GM18499 (cell line): ENCODE results near the gene SEMA4F.
"Not testable (repeated sequence)": the region's sequence is repeated elsewhere in the genome, so short reads cannot be mapped to it uniquely, and the experiment has no call there.

Experiments used
- ATAC-seq: cut with Tn5 transposase; IDR thresholded peaks from one replicate; pipeline ENCODE4 v1.9.1; 2021; ENCODE audit warnings: moderate number of reproducible peaks; ENCODE audit not compliant: insufficient read depth, unreplicated experiment

Gene SEMA4F, protein sequence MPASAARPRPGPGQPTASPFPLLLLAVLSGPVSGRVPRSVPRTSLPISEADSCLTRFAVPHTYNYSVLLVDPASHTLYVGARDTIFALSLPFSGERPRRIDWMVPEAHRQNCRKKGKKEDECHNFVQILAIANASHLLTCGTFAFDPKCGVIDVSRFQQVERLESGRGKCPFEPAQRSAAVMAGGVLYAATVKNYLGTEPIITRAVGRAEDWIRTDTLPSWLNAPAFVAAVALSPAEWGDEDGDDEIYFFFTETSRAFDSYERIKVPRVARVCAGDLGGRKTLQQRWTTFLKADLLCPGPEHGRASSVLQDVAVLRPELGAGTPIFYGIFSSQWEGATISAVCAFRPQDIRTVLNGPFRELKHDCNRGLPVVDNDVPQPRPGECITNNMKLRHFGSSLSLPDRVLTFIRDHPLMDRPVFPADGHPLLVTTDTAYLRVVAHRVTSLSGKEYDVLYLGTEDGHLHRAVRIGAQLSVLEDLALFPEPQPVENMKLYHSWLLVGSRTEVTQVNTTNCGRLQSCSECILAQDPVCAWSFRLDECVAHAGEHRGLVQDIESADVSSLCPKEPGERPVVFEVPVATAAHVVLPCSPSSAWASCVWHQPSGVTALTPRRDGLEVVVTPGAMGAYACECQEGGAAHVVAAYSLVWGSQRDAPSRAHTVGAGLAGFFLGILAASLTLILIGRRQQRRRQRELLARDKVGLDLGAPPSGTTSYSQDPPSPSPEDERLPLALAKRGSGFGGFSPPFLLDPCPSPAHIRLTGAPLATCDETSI

DNA sequence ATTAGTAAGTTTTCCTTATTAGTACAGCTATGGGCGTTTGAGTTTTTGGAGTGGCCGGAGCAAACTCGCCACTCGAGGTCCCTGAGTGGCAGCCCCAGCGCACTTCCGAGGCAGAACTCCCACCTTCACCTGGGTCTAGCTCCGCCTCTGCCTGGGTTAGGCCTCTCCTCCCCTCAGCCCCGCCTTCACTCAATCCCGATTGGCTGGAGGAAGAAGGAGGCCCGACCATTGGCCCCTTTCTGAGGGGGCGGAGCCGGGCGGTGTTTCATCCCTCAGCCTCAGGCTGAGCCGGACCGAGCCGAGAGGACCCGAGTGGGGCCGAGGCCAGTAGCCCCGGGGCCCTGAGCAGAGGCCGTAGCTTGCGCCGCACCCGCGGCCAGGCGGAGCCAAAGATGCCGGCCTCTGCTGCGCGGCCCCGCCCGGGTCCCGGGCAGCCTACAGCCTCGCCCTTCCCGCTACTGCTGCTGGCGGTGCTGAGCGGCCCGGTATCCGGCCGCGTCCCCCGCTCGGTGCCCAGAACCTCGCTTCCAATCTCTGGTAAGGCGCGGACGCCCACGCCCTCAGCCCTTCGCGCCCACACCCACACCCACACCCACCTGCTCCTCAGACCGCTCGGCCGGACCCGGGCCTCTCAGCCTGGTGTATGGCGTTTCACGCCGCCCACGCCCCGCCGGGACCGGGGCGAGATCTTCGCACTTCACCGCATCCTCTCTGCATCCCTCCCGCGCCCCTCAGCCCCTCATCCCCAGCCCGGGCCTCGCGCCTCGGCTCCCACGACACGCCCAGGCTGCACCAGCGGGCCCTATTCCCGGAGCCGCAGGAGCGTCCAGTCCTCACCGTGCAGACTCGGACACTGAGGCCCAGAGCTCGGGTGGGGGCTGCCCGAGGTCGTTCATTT, at the start of gene SEMA4F:
Gene SEMA4F, plus strand, starts transcription at position 263 of the 898 bp plus-strand sequence. Its CDS starts 130 bp downstream, at position 393.
- peak; percentile 95 for ATAC-seq

DNA sequence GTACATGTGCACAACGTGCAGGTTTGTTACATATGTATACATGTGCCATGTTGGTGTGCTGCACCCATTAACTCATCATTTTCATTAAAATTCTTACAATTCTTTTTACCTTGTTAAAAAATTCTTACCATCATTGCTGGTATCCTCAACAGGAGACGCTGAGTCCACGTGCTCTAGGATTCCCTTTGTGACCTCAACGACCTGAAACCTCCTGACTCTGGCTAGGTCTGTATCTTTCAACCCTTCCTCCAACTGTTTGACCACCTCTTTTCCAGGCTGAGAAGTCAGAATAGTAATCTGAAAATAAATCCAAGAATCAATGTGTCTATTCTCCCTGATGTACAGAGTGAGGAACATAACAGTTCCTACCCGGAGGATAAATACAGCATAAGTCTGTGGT, 47.1 kb upstream of the SEMA4F start:
- no peak for ATAC-seq

DNA sequence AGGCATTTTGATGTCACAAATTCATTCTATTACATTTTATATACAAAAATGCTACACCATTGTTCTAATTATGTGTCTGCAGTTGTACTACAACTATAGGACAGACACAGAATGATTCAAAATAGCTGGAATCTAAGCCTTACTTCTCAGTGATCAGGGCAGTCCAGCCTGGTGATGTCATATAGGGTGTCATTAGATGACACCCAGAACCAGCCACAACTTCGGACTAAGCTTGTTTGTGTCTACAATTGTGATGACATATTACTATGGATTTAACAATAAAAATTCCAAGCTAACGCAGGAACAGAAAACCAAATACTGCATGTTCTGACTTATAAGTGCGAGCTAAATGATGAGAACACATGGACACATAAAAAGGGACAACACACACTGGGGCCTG, 36.9 kb upstream of the SEMA4F start:
- ATAC-seq, result no peak

- ATAC-seq, result no peak
Measured at GRCh38 chr2:74618410-74619083, 35.5 kb upstream of the SEMA4F start.

DNA sequence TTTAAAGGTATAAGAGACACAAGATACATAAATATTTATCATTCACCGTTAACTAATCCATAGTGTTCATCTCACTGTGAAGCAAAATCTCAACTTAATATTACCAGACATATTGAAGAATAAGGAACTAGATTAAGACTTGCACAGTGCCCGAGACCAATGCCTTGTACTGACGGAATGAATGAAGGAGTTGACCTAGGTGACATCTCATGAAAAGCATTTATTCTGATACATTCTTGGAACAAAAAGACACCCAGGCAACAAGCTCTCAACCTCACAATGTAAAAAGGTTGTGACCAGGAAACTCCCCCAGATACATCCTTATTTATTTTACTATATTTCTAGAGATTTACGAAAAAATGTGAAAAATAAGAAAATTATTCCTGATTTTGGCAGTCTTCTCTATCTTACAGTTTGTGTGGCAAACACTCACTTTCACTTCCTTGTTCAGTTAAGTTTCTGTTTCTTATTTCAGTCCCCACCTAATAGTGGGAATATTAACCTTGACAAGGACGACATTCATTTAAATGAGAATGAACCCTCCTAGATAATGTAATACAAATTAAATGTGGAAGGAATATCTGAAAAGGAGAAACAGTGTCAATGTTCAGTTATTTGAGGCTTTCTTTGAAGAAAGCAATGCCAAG, 34.3 kb upstream of the SEMA4F start:
- no peak for ATAC-seq

DNA sequence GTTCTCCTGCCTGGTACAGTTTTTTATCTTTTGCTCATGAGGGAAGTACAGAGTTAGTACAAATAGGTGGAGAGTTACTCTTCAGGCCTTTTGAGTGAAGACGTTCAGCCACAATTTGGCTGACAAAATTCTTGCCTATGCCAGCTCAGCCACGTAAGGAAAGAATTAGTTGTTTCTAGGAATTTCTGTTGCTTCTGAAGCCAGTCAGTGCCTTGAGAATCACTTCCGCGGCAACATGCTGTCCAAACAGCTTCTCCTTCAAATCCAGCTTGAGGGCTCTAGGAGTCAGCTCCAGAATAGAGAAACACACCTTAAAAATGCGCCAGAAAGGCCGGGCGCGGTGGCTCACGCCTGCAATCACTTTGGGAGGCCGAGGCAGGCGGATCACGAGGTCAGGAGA, 33.4 kb upstream of the SEMA4F start:
- no peak for ATAC-seq

DNA sequence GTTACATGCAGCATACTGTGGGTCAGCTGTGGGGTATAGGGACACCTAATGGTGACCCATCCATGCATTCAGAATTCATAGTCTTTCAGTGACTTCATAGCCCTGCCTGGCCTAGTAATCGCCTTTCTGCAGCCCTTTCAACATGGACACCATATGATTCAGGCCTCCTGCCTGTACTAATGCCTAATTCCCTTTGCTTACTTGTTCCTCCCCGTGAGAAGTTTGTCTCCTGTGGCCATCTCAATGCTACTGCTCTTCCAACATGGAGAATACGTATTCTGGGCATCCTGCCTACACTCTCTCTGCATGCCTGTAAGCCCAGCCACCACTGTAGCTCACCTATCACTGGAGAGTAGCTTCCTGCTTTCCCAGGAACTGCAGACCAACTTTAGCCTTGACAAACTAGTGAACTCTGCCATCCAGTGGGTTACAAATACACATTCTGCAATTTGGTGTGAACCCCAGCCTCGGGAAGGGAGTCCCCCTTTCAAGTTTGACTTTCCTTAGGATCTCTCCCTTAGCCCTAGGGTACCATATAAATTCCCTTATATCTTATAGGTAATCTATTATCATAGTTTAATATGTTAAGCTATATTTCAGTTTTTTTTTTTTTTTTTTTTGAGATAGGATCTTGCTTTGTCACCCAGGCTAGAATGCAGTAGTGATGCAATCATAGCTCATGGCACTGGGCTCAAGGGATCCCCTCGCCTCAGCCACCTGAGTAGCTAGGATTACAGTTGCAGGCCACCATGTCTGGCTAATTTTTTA, 28.2 kb upstream of the SEMA4F start:
- no peak for ATAC-seq

- ATAC-seq, result no peak
Measured at GRCh38 chr2:74628538-74629105, 25.4 kb upstream of the SEMA4F start.

GRCh38 chr2:74630454-74630853, 23.6 kb upstream of the SEMA4F start:
- ATAC-seq, result not testable (repeated sequence)

GRCh38 chr2:74632209-74632938, 21.7 kb upstream of the SEMA4F start:
- ATAC-seq, result no peak

- ATAC-seq, result no peak
Measured at GRCh38 chr2:74632939-74633312, 21.1 kb upstream of the SEMA4F start.

GRCh38 chr2:74639550-74639949, 14.5 kb upstream of the SEMA4F start:
- ATAC-seq, result no peak

DNA sequence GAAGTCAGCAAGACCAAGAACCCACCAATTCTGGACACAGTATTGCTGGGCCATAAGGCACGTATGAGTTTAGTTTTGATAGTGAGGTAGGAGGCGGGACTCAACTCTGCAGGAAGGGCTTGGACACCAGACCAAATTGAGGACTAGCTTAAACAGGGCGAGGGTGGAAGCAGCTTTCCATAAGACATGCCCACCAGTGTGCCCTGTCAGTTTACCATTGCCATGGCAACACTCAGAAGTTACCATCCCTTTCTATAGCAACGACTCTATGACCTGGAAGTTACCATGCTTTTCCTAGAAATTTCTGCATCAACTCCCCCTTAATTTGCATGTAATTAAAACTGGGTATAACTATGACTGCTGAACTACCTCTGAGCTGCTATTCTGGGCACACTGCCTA, 8.7 kb upstream of the SEMA4F start:
- no peak for ATAC-seq

DNA sequence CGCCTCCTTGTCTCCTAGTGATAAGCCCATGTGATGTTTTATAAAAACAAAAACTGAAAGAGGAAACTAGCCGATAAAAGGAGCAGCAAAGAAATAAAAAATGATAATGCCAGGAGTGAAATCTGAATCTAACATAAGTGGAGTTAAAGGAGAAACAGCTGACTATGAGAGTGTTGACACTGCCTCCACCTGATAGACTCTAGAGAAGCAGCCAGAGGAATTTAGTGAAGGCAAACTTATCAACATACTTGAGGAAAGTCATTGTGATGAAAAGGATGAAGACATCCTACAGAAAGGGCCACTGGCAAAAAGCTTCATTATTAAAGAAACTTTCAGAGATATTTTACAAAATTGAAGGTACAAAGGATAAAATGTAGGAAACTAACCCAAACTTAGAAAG, 7.8 kb upstream of the SEMA4F start:
- no peak for ATAC-seq

GRCh38 chr2:74646834-74647482, 7.1 kb upstream of the SEMA4F start:
- ATAC-seq, result no peak

DNA sequence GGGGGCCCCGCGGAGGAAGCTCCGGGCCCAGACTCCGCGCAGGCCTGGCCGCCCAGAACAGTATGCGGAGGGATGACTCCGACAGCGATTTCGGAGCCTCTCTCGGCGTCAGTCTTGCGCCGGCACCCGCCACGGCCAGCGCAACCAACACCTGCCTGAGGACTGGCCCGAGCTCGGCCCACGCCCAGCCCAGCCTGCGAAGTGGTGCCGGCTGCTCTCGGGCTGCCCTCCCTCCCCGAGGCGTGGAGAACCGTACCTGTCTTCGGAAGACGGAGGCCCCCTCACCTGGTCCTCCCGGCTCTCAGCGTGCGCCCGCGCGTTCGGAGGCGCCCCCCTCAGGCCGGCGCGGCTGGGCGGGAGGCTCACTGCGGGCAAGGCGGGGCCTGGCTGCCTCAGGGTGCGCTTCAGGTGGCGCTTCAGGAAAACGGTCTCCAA, 6.0 kb upstream of the SEMA4F start, which contains the start of gene M1AP:
Gene M1AP, minus strand, starts transcription at position 322 of the 435 bp plus-strand sequence. CDS start 8,055 bp downstream, outside the sequence.
- ATAC-seq, result no peak

GRCh38 chr2:74653589-74653984, 460 bp upstream of the SEMA4F start:
- peak; percentile 23 for ATAC-seq
